Activated CD4-positive, CD25-positive, alpha-beta regulatory T cell treated with anti-CD3 and anti-CD28 coated beads, Interleukin-2, amount 50 U/mL, for 16 hours (primary cell): Measurements from ENCODE around the gene DEAF1.
"Not testable (repeated sequence)": the region's sequence is repeated elsewhere in the genome, so short reads cannot be mapped to it uniquely, and the experiment has no call there.

ENCODE experiments used
- DNase-seq: peaks from one replicate; pipeline ENCODE4 v3.0.0-alpha.2; 2020; ENCODE audit warnings: low read depth, low spot score

DEAF1 gene

GRCh38 chr11:701741-702461 lies 6.9 kb upstream of the DEAF1 start:
- no peak for DNase-seq

GRCh38 chr11:699753-700152 lies 4.7 kb upstream of the DEAF1 start:
- no peak for DNase-seq

GRCh38 chr11:699116-699508 lies 4.1 kb upstream of the DEAF1 start:
- no peak for DNase-seq

GRCh38 chr11:698493-699115 lies 3.6 kb upstream of the DEAF1 start:
- DNase-seq, result no peak

GRCh38 chr11:697811-698311 lies 2.8 kb upstream of the DEAF1 start:
- no peak for DNase-seq

- no peak for DNase-seq
Measured at GRCh38 chr11:696955-697491, 2.0 kb upstream of the DEAF1 start.

- DNase-seq, result peak; percentile 93
Measured at GRCh38 chr11:695538-696248, 671 bp upstream of the DEAF1 start, which contains the start of gene TMEM80. TMEM80 (plus strand) TSS chr11:695816; CDS start chr11:695828, 12 bp downstream.

- no peak for DNase-seq
Measured at GRCh38 chr11:695288-695537, 191 bp upstream of the DEAF1 start.

- DNase-seq, result no peak
Measured at GRCh38 chr11:693887-694562, 997 bp downstream of the DEAF1 start.

- DNase-seq, result no peak
Measured at GRCh38 chr11:693415-693831, 1.6 kb downstream of the DEAF1 start.

- no peak for DNase-seq
Measured at GRCh38 chr11:692824-693414, 2.1 kb downstream of the DEAF1 start.

GRCh38 chr11:691710-692590 lies 3.1 kb downstream of the DEAF1 start:
- DNase-seq, result no peak

GRCh38 chr11:690738-691633 lies 4.0 kb downstream of the DEAF1 start:
- DNase-seq, result no peak

- DNase-seq, result not testable (repeated sequence)
Measured at GRCh38 chr11:690244-690643, 4.8 kb downstream of the DEAF1 start.

GRCh38 chr11:689625-690024 lies 5.4 kb downstream of the DEAF1 start:
- no peak for DNase-seq

- no peak for DNase-seq
Measured at GRCh38 chr11:688681-689080, 6.3 kb downstream of the DEAF1 start.

GRCh38 chr11:687751-688150 lies 7.3 kb downstream of the DEAF1 start:
- DNase-seq, result no peak

GRCh38 chr11:686451-687243 lies 8.4 kb downstream of the DEAF1 start:
- DNase-seq, result no peak

GRCh38 chr11:680970-681369 lies 14.1 kb downstream of the DEAF1 start:
- DNase-seq, result no peak
